ENCODE measurements around the gene ZNF22.

Gene ZNF22

GRCh38 chr10:44975431-44976331 lies 25.0 kb upstream of the ZNF22 start:
- in situ Hi-C loops (cut with MboI; ENCODE audit: low sequenced_read_pairs), result no loop called here

- in situ Hi-C loops (cut with MboI; ENCODE audit: low sequenced_read_pairs), result no loop called here
Observed at GRCh38 chr10:44976352-44977198, 24.1 kb upstream of the ZNF22 start.

GRCh38 chr10:44977287-44978212 lies 23.2 kb upstream of the ZNF22 start:
- in situ Hi-C loops (cut with MboI; ENCODE audit: low sequenced_read_pairs), result no loop called here

- in situ Hi-C loops (cut with MboI; ENCODE audit: low sequenced_read_pairs), result no loop called here
Observed at GRCh38 chr10:44978213-44978569, 22.5 kb upstream of the ZNF22 start.

- in situ Hi-C loops (cut with MboI; ENCODE audit: low sequenced_read_pairs), result no loop called here
Observed at GRCh38 chr10:44978570-44979280, 22.0 kb upstream of the ZNF22 start, which contains the start of gene DEPP1. Gene DEPP1 (minus strand): TSS chr10:44978809. CDS start chr10:44978030, 779 bp downstream.

GRCh38 chr10:44979281-44980191 lies 21.2 kb upstream of the ZNF22 start:
- in situ Hi-C loops (cut with MboI; ENCODE audit: low sequenced_read_pairs), result no loop called here

GRCh38 chr10:44980309-44981171 lies 20.2 kb upstream of the ZNF22 start:
- in situ Hi-C loops (cut with MboI; ENCODE audit: low sequenced_read_pairs), result no loop called here

GRCh38 chr10:44981172-44982113 lies 19.3 kb upstream of the ZNF22 start:
- in situ Hi-C loops (cut with MboI; ENCODE audit: low sequenced_read_pairs), result no loop called here

GRCh38 chr10:44982114-44982460 lies 18.6 kb upstream of the ZNF22 start:
- in situ Hi-C loops (cut with MboI; ENCODE audit: low sequenced_read_pairs), result no loop called here

GRCh38 chr10:44982496-44982895 lies 18.2 kb upstream of the ZNF22 start:
- in situ Hi-C loops (cut with MboI; ENCODE audit: low sequenced_read_pairs), result no loop called here

GRCh38 chr10:44983066-44983894 lies 17.4 kb upstream of the ZNF22 start:
- in situ Hi-C loops (cut with MboI; ENCODE audit: low sequenced_read_pairs), result no loop called here

GRCh38 chr10:44983895-44984278 lies 16.8 kb upstream of the ZNF22 start:
- in situ Hi-C loops (cut with MboI; ENCODE audit: low sequenced_read_pairs), result no loop called here

GRCh38 chr10:44984671-44985101 lies 16.0 kb upstream of the ZNF22 start:
- in situ Hi-C loops (cut with MboI; ENCODE audit: low sequenced_read_pairs), result no loop called here

- in situ Hi-C loops (cut with MboI; ENCODE audit: low sequenced_read_pairs), result no loop called here
Observed at GRCh38 chr10:44985175-44985681, 15.5 kb upstream of the ZNF22 start.

- in situ Hi-C loops (cut with MboI; ENCODE audit: low sequenced_read_pairs), result no loop called here
Observed at GRCh38 chr10:44986179-44986578, 14.5 kb upstream of the ZNF22 start.

GRCh38 chr10:44986670-44987069 lies 14.1 kb upstream of the ZNF22 start:
- in situ Hi-C loops (cut with MboI; ENCODE audit: low sequenced_read_pairs), result no loop called here
